ENCODE measurements around the gene LRSAM1. TPM values are rescaled to one million over a fixed set of nuclear protein-coding genes. Genes with fewer than 3 reads are reported as not detected.

LRSAM1 gene
- polyA plus RNA-seq, 1 experiment: 5.2 TPM

DNA sequence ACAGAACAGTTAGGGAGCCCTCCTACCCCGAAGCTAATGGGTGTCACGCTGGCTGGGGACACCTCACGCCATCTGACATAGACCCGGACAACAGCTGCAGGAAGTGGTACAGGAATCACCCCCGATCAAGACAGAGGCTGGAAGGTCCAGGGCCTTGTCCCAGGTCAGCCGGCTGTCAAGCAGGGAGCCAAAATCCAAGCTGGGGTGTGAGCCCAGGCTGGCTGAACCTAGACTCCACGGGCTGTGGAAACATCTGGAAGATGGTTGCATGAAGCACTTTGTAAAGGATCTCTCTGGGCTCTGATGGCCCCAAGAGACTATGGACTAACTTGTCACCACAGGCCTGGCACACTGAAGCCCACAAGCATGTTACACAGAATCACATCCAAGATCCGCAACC is 91.9 kb downstream of the LRSAM1 start:
- DNase-seq (ENCODE audit: low read depth): no peak
- no peak overlapping the region for H3K4me3 ChIP-seq (ENCODE audit: low read depth, low read length)
- CTCF ChIA-PET: interaction anchor here (1.0 to 1.4 kb wide), 3 partner anchors 9 to 39 kb away, joined by 3 to 6 read pairs (median 4); no protein-coding TSS in a partner anchor
- H3K36me3 ChIP-seq (ENCODE audit: control insufficient read depth, insufficient read depth, low read length): peaks cover 25% of the 10 kb centered on the region
- no peaks in the 10 kb centered on the region for H3K27me3 ChIP-seq (ENCODE audit: control insufficient read depth, insufficient read depth, low read length)
- POLR2A ChIA-PET: no interaction called here
- TF ChIP-seq, protein P1, sequence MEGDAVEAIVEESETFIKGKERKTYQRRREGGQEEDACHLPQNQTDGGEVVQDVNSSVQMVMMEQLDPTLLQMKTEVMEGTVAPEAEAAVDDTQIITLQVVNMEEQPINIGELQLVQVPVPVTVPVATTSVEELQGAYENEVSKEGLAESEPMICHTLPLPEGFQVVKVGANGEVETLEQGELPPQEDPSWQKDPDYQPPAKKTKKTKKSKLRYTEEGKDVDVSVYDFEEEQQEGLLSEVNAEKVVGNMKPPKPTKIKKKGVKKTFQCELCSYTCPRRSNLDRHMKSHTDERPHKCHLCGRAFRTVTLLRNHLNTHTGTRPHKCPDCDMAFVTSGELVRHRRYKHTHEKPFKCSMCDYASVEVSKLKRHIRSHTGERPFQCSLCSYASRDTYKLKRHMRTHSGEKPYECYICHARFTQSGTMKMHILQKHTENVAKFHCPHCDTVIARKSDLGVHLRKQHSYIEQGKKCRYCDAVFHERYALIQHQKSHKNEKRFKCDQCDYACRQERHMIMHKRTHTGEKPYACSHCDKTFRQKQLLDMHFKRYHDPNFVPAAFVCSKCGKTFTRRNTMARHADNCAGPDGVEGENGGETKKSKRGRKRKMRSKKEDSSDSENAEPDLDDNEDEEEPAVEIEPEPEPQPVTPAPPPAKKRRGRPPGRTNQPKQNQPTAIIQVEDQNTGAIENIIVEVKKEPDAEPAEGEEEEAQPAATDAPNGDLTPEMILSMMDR (IDR thresholded peaks at IDR 0.05; ENCODE audit: insufficient read depth, low read depth, low read length): no peak

DNA sequence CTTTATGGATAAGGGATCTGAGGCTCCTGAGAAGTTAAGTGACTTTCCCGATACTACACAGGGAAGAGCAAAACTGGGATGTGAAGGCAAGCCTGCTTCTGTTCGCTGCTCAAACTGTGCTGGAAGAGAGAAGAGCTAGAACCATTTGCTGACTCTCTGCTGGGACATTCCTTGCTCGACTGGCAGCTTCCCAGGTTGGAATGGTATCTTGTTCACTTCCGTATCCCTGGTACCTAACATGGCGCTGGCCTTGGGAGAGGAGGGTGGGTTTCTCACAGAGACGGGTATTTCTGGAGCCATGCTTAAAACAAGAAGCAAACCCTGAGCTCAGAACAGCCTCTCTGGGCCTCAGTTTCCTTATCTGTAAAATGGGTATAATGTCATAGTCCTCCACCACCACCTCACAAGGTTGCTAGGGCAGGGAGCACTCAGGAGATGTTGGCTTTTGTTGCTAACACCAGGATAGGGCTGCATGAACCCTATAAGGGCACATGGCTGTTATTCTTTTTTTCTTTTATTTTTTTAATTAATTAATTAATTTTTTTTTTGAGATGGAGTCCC is 92.7 kb downstream of the LRSAM1 start:
- CTCF ChIA-PET: interaction anchor here (0.6 to 1.4 kb wide), 5 partner anchors 8 to 39 kb away, joined by 3 to 6 read pairs (median 4); no protein-coding TSS in a partner anchor
- Histone ChIP-seq H3K4me3 (ENCODE audit: low read depth, low read length) (no peak overlapping the region), H3K36me3 (ENCODE audit: control insufficient read depth, insufficient read depth, low read length) (peaks cover 26% of the 10 kb centered on the region), H3K27me3 (ENCODE audit: control insufficient read depth, insufficient read depth, low read length) (no peaks in the 10 kb centered on the region)
- DNase-seq (ENCODE audit: low read depth): no peak
- TF ChIP-seq, protein P1 (IDR thresholded peaks at IDR 0.05; ENCODE audit: insufficient read depth, low read depth, low read length): no peak
- POLR2A ChIA-PET: interaction anchor here (0.7 to 0.9 kb wide), 2 partner anchors 12 to 18 kb away, joined by 4 to 7 read pairs; no protein-coding TSS in a partner anchor

DNA sequence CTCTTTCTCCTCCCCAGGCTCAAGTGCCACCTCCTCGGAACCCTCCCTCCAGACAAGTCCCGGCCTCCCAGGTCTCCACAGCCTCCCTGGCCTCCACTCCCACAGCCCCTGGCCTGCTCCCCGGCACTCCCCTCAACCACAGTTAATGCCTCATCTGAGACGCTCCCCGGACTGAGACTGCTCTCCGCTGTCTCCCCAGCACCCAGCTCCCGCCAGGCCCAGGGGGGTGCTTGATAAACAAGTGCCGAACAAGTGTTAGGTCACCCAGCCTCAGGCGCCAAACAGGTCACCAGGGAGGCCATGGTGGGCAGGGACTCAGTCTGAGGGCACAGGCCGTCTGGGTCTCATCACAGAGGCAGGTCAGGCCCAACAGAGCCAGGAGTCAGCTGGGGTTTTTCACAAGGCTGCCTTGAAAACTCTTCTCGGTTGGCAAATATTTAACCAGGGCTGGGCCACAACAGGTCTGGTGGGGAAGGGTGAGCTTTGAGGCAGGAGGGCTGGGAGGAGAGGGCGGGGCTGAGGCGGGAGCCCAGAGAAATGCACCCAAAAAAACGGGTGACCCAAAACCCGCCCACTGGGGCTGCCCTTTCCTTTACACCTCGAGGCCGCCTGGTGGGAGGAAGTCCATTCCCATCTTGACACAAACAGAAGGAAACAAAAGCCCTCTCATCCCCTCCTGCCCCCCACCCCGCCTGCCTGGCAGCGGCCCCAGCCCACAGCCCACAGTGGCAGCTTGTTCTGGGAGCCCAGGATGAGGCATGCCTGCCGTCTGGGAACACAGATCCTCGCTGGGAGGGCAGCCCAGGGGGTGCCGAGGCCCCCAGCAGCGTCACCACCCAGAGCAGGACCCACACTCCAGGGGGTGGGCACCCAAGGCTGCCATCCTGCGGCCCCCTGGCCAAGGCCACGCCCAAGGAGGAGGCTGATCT is 94.2 kb downstream of the LRSAM1 start:
- H3K36me3 ChIP-seq (ENCODE audit: control insufficient read depth, insufficient read depth, low read length): peaks cover 28% of the 10 kb centered on the region
- ChIA-PET CTCF (interaction anchor here (1.4 kb wide), 1 partner anchor 9 kb away, joined by 4 read pairs; no protein-coding TSS in a partner anchor), POLR2A (no interaction called here)
- TF ChIP-seq, protein P1 (IDR thresholded peaks at IDR 0.05; ENCODE audit: insufficient read depth, low read depth, low read length): no peak
- H3K4me3 ChIP-seq (ENCODE audit: low read depth, low read length): no peak overlapping the region
- DNase-seq (ENCODE audit: low read depth): no peak
- no peaks in the 10 kb centered on the region for H3K27me3 ChIP-seq (ENCODE audit: control insufficient read depth, insufficient read depth, low read length)

DNA sequence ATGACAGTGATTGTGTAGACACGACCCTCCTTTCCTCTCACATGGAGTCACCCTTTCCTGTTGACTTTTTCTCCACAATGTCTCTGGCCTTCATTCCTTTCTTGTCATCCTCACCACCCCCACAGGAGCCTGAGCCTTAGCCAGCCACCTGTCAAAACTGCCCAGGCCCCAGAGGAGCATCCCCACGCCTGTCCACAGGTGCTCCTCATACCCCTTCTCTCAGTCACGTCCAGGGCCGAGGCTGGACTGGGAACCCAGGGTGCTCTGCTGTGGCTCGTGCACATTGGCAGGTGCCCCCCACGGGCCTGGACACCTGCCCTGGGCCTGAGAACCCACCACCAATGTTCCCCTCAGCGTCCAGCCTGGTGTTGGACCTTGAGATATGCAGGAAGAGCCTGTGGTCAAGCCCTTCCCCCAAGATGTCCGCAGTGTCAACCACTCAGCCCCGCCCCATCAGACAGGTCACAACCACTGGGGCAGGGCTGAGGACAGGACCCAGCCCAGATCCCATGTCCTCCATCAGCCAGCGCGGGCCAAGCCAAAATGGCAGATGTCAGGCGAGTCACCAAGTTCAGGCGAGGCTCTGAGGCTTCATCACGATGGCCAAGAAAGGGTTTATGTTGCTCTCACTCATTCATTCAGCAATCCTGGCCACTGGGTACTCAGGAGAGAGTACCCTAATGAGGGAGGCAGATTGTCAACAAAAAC is 95.0 kb downstream of the LRSAM1 start:
- H3K4me3 ChIP-seq (ENCODE audit: low read depth, low read length): no peak overlapping the region
- peaks cover 23% of the 10 kb centered on the region for H3K36me3 ChIP-seq (ENCODE audit: control insufficient read depth, insufficient read depth, low read length)
- H3K27me3 ChIP-seq (ENCODE audit: control insufficient read depth, insufficient read depth, low read length): no peaks in the 10 kb centered on the region
- TF ChIP-seq, protein P1 (IDR thresholded peaks at IDR 0.05; ENCODE audit: insufficient read depth, low read depth, low read length): no peak
- ChIA-PET POLR2A (no interaction called here), CTCF (no interaction called here)
- DNase-seq (ENCODE audit: low read depth): no peak
